GM10248 (cell line): ENCODE measurements around the gene LENG8.
"Not testable (repeated sequence)": the region's sequence is repeated elsewhere in the genome, so short reads cannot be mapped to it uniquely, and the experiment has no call there.

Experiments
- CTCF ChIA-PET: fragments of 300-600 bp; sonication (Branson Sonifier 250); formaldehyde crosslinking; extraction: SDS; loops from one replicate; lab custom pipeline; 2021; ENCODE audit warnings: antibody characterized with exemption; lab: Yijun Ruan, JAX
- POLR2A ChIA-PET: fragments of 350-650 bp; sonication (Branson Sonifier 250); formaldehyde crosslinking; extraction: SDS; loops from one replicate; lab custom pipeline; 2020; ENCODE audit warnings: antibody characterized with exemption; lab: Yijun Ruan, JAX
- DNase-seq: peaks from one replicate; pipeline ENCODE4 v3.0.0; 2012; ENCODE audit errors: extremely low spot score
- CTCF ChIP-seq: IDR thresholded peaks from 2 replicates; pipeline ENCODE4 v1.5.1; 2012; ENCODE audit warnings: mild to moderate bottlenecking, low read depth; ENCODE audit errors: extremely low read depth, missing control alignments, control extremely low read depth

LENG8 gene

GRCh38 chr19:54492568-54492967 is 43.6 kb downstream of the LENG8 start:
- no peak for DNase-seq
- POLR2A ChIA-PET: no interaction called here
- TF ChIP-seq CTCF: no peak

GRCh38 chr19:54493056-54493455 is 44.1 kb downstream of the LENG8 start:
- POLR2A ChIA-PET, DNase-seq: not testable (repeated sequence)
- CTCF ChIA-PET: interaction anchor here (0.9 to 3.3 kb wide), 2 partner anchors 12 to 161 kb away, joined by 3 to 11 read pairs; no protein-coding TSS in a partner anchor

More at GRCh38 chr19:54492568-54492967, 43.6 kb downstream of the LENG8 start:
- CTCF ChIA-PET: interaction anchor here (0.9 to 3.3 kb wide), 2 partner anchors 11 to 161 kb away, joined by 3 to 11 read pairs; no protein-coding TSS in a partner anchor

GRCh38 chr19:54493967-54494585 is 45.1 kb downstream of the LENG8 start:
- TF ChIP-seq CTCF: no peak
- ChIA-PET POLR2A (no interaction called here), CTCF (interaction anchor here (1.5 to 3.3 kb wide), 3 partner anchors 13 to 181 kb away, joined by 4 to 12 read pairs (median 11); partner anchors contain the start of gene CDC42EP5)
- DNase-seq: no peak

- CTCF ChIA-PET: interaction anchor here (1.1 to 2.8 kb wide), 7 partner anchors 9 to 179 kb away, joined by 3 to 12 read pairs (median 4); partner anchors contain the start of gene CDC42EP5
- DNase-seq, POLR2A ChIA-PET: not testable (repeated sequence)
Measured at GRCh38 chr19:54495284-54495683, 46.3 kb downstream of the LENG8 start.

- POLR2A ChIA-PET, CTCF ChIA-PET, DNase-seq: not testable (repeated sequence)
Measured at GRCh38 chr19:54497747-54498450, 48.9 kb downstream of the LENG8 start.

- POLR2A ChIA-PET, DNase-seq, CTCF ChIA-PET: not testable (repeated sequence)
Measured at GRCh38 chr19:54498451-54498772, 49.4 kb downstream of the LENG8 start.

- POLR2A ChIA-PET: no interaction called here
- TF ChIP-seq CTCF: no peak
- no peak for DNase-seq
- CTCF ChIA-PET: no interaction called here
Measured at GRCh38 chr19:54502518-54503048, 53.6 kb downstream of the LENG8 start, which contains the start of gene LAIR2. Gene LAIR2 (plus strand): TSS chr19:54502831. CDS start chr19:54502919, 88 bp downstream.

- POLR2A ChIA-PET, DNase-seq: not testable (repeated sequence)
- CTCF ChIA-PET: interaction anchor here (1.1 kb wide), 1 partner anchor 10 kb away, joined by 3 read pairs; no protein-coding TSS in a partner anchor
Measured at GRCh38 chr19:54505542-54505941, 56.5 kb downstream of the LENG8 start.

GRCh38 chr19:54506079-54506478 is 57.1 kb downstream of the LENG8 start:
- TF ChIP-seq CTCF: no peak
- ChIA-PET POLR2A (no interaction called here), CTCF (interaction anchor here (1.1 to 1.2 kb wide), 2 partner anchors 11 to 111 kb away, joined by 3 read pairs; no protein-coding TSS in a partner anchor)
- no peak for DNase-seq

- CTCF ChIA-PET: interaction anchor here (1.2 kb wide), 1 partner anchor 110 kb away, joined by 3 read pairs; no protein-coding TSS in a partner anchor
- DNase-seq, POLR2A ChIA-PET: not testable (repeated sequence)
Measured at GRCh38 chr19:54507038-54507717, 58.2 kb downstream of the LENG8 start.
